Measurements from ENCODE around the gene ALS2. TPM values are rescaled to one million over a fixed set of nuclear protein-coding genes. Genes with fewer than 3 reads are reported as not detected.

ALS2 gene
- 10 to 100 TPM; 14.8 to 16.3 TPM for total RNA-seq

DNA sequence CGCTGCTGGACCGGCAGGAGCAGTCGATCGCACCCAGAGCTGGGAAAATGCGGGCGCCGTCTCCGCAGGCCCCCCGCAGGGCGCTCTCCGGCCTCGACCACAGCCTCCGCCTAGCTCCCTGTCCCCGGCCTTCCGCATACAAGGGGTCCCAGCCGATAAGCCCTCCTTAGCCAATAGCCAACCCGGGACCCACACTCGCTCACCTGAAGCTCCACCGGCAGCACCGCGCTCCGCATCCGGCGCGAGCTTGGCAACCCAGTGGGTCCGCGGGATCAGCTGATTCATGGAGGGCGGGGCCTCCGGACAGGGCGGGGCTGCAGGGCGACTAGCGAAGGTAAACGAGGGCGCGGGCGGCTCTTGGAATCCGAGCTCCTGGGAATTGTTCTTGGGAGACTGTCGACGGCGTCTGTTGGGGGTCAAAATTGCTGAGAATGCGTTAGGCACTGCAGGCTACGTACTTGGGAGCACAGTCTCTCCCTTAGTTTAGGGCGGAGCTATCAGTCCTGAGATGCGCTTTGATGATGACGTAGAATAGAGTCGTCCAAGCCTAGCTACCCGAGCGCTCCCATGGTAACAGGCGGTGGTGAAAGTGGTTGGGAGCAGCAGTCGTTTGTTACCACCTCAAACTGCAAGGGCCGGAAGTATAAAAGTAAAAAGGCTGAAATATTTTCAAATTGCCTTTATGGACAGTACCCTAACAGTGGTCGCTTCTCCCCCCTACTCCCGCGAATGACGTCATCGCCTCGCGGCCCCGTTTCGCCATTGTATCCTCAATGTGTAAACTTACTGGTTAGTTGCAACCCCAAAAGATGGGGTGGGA, at the start of gene ALS2:
Gene ALS2, minus strand, starts transcription at position 260 of the 820 bp plus-strand sequence. CDS start 12,048 bp downstream, outside the sequence.
- WGBS: under 1% methylated on average over 51 of the region's 60 CpGs
- Histone ChIP-seq H3K4me1 (replicated peaks) (no peaks in the 10 kb centered on the region), H3K27ac (peak within 1 kb of the TSS; percentile 81 to 84), H3K4me3 (peak within 1 kb of the TSS; percentile 71 to 86), H3K27me3 (replicated peaks; ENCODE audit: insufficient read depth) (no peaks in the 10 kb centered on the region), H3K9me3 (no peaks in the 10 kb centered on the region), H3K36me3 (no peaks in the 10 kb centered on the region)
- intact Hi-C loops (cut with DNase I): loop anchor here (5.0 kb wide), 1 partner anchor 251 kb away; the partner anchor contains the start of gene FZD7
- TF ChIP-seq, protein P1, sequence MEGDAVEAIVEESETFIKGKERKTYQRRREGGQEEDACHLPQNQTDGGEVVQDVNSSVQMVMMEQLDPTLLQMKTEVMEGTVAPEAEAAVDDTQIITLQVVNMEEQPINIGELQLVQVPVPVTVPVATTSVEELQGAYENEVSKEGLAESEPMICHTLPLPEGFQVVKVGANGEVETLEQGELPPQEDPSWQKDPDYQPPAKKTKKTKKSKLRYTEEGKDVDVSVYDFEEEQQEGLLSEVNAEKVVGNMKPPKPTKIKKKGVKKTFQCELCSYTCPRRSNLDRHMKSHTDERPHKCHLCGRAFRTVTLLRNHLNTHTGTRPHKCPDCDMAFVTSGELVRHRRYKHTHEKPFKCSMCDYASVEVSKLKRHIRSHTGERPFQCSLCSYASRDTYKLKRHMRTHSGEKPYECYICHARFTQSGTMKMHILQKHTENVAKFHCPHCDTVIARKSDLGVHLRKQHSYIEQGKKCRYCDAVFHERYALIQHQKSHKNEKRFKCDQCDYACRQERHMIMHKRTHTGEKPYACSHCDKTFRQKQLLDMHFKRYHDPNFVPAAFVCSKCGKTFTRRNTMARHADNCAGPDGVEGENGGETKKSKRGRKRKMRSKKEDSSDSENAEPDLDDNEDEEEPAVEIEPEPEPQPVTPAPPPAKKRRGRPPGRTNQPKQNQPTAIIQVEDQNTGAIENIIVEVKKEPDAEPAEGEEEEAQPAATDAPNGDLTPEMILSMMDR (IDR thresholded peaks at IDR 0.05): peak in 1 of 4 experiments; percentile 9
- TF ChIP-seq POLR2AphosphoS5 (IDR thresholded peaks at IDR 0.05) (peak; percentile 96), POLR2A (IDR thresholded peaks at IDR 0.05) (peak; percentile 69)
- peak; percentile 98 for DNase-seq (ENCODE audit: low spot score)

DNA sequence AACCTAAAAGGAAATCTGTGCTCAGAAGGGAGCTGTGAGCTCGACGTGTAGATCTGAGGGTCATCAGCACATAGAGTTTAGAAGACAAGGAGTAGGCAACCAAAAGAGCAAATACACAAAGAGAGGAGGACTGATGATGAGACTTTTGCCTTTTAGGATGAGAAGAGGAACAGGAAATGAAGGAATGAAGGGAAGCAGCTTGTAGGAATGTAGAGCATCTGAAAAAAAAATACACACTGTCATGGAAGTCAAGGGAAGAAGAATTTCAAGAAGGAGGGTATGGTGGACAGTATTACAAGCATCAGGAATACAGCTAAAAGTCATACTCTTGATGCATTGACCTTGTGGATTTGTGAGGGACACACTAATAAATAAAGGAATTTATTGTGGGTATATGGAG, 47.5 kb upstream of the ALS2 start:
- DNase-seq (ENCODE audit: low spot score): no peak
- intact Hi-C loops (cut with DNase I): no loop called here
- no peaks in the 10 kb centered on the region for H3K36me3 ChIP-seq
- no peaks in the 10 kb centered on the region for H3K9me3 ChIP-seq
- no peaks in the 10 kb centered on the region for H3K27me3 ChIP-seq (replicated peaks; ENCODE audit: insufficient read depth)
- 83% methylated on average over 2 of the region's 2 CpGs for WGBS
- H3K27ac ChIP-seq: no peak overlapping the region
- no peak overlapping the region for H3K4me3 ChIP-seq
- no peaks in the 10 kb centered on the region for H3K4me1 ChIP-seq (replicated peaks)
- no peak for TF ChIP-seq POLR2AphosphoS5 (IDR thresholded peaks at IDR 0.05)
- TF ChIP-seq, protein P1 (IDR thresholded peaks at IDR 0.05): no peak
- no peak for TF ChIP-seq POLR2A (IDR thresholded peaks at IDR 0.05)

DNA sequence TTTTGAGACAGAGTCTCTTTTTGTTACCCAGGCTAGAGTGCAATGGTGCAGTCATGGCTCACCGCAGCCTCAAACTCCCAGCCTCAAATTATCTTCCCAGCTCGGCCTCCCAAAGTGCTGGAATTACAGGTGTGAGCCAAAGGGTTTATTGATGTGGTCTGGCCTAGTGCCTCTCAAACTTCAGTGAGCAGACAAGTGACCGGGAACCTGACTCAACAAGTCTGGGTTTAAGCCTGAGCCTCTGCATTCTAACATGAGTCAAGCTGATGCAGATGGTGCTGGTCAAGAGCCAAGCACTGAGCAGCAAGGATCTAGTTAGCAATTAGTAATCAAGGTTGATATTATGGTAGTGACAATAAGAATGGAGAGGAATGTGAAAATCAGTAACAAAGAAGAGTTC, 46.9 kb upstream of the ALS2 start:
- TF ChIP-seq, protein P1 (IDR thresholded peaks at IDR 0.05): no peak
- TF ChIP-seq POLR2AphosphoS5 (IDR thresholded peaks at IDR 0.05) (no peak), POLR2A (IDR thresholded peaks at IDR 0.05) (no peak)
- 76% methylated on average over 3 of the region's 3 CpGs for WGBS
- intact Hi-C loops (cut with DNase I): no loop called here

DNA sequence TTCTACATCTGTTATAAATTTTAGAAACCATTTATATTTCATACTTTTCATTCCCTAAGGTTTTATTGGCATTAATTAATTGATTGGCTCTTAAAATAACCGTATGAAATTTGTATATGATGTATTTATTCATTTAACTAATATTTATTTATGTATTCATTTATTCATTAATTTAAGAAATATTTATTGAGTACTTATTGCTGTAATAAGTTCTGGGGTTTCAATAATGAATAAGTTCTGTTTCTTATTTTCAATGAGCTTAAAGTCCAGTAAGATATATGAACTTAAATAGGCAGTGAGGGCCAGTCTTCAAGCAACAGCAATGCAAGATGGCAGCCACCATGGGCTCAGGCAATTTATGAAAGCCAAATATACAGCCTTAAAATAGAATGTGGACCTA, 43.5 kb upstream of the ALS2 start:
- 89% methylated on average over 1 of the region's 1 CpG for WGBS
- H3K27me3 ChIP-seq (replicated peaks; ENCODE audit: insufficient read depth): no peaks in the 10 kb centered on the region
- no peak overlapping the region for H3K27ac ChIP-seq
- intact Hi-C loops (cut with DNase I): no loop called here
- H3K4me3 ChIP-seq: no peak overlapping the region
- no peaks in the 10 kb centered on the region for H3K4me1 ChIP-seq (replicated peaks)
- TF ChIP-seq, protein P1 (IDR thresholded peaks at IDR 0.05): no peak
- TF ChIP-seq POLR2AphosphoS5 (IDR thresholded peaks at IDR 0.05) (no peak), POLR2A (IDR thresholded peaks at IDR 0.05) (no peak)
- no peaks in the 10 kb centered on the region for H3K9me3 ChIP-seq
- no peaks in the 10 kb centered on the region for H3K36me3 ChIP-seq
- DNase-seq (ENCODE audit: low spot score): no peak

More for the DNA sequence above, 46.9 kb upstream of the ALS2 start:
- H3K4me1 ChIP-seq (replicated peaks): no peaks in the 10 kb centered on the region
- no peak overlapping the region for H3K27ac ChIP-seq
- no peak for DNase-seq (ENCODE audit: low spot score)
- no peaks in the 10 kb centered on the region for H3K9me3 ChIP-seq
- H3K27me3 ChIP-seq (replicated peaks; ENCODE audit: insufficient read depth): no peaks in the 10 kb centered on the region
- no peaks in the 10 kb centered on the region for H3K36me3 ChIP-seq
- H3K4me3 ChIP-seq: no peak overlapping the region

DNA sequence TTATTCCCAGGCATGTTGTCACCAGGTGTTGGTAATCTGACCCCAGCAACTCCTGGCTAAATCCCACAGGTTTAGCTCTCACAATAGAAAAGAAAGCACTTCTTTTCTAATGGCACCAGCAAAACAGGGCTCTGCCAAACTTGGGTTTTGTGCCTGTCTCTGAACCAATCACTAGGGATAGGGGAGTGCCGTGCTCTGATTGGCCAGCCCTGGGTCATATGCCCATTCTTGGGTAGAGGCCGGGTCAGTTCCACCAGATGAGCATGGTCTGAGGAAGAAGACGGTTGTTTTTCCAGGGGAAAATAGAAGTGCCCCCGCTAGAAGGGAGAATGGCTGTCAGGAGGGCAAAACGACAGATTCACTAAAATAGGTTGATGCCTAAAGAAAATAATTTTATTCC, 40.3 kb upstream of the ALS2 start:
- no peaks in the 10 kb centered on the region for H3K4me1 ChIP-seq (replicated peaks)
- H3K27me3 ChIP-seq (replicated peaks; ENCODE audit: insufficient read depth): no peaks in the 10 kb centered on the region
- no peaks in the 10 kb centered on the region for H3K36me3 ChIP-seq
- no peak overlapping the region for H3K27ac ChIP-seq
- WGBS: 94% methylated on average over 5 of the region's 5 CpGs
- H3K4me3 ChIP-seq: no peak overlapping the region
- TF ChIP-seq, protein P1 (IDR thresholded peaks at IDR 0.05): no peak
- TF ChIP-seq POLR2A (IDR thresholded peaks at IDR 0.05): no peak
- no peak for TF ChIP-seq POLR2AphosphoS5 (IDR thresholded peaks at IDR 0.05)
- H3K9me3 ChIP-seq: no peaks in the 10 kb centered on the region
- intact Hi-C loops (cut with DNase I): no loop called here
- no peak for DNase-seq (ENCODE audit: low spot score)

All from prostate gland (tissue), 2 donors.